GM18907 (cell line): ENCODE results near the gene ALPK3.

ENCODE experiments used
- ATAC-seq: cut with Tn5 transposase; IDR thresholded peaks from one replicate; pipeline ENCODE4 v1.9.1; 2021; ENCODE audit warnings: mild to moderate bottlenecking, moderate library complexity; ENCODE audit not compliant: unreplicated experiment

The ALPK3 gene, protein sequence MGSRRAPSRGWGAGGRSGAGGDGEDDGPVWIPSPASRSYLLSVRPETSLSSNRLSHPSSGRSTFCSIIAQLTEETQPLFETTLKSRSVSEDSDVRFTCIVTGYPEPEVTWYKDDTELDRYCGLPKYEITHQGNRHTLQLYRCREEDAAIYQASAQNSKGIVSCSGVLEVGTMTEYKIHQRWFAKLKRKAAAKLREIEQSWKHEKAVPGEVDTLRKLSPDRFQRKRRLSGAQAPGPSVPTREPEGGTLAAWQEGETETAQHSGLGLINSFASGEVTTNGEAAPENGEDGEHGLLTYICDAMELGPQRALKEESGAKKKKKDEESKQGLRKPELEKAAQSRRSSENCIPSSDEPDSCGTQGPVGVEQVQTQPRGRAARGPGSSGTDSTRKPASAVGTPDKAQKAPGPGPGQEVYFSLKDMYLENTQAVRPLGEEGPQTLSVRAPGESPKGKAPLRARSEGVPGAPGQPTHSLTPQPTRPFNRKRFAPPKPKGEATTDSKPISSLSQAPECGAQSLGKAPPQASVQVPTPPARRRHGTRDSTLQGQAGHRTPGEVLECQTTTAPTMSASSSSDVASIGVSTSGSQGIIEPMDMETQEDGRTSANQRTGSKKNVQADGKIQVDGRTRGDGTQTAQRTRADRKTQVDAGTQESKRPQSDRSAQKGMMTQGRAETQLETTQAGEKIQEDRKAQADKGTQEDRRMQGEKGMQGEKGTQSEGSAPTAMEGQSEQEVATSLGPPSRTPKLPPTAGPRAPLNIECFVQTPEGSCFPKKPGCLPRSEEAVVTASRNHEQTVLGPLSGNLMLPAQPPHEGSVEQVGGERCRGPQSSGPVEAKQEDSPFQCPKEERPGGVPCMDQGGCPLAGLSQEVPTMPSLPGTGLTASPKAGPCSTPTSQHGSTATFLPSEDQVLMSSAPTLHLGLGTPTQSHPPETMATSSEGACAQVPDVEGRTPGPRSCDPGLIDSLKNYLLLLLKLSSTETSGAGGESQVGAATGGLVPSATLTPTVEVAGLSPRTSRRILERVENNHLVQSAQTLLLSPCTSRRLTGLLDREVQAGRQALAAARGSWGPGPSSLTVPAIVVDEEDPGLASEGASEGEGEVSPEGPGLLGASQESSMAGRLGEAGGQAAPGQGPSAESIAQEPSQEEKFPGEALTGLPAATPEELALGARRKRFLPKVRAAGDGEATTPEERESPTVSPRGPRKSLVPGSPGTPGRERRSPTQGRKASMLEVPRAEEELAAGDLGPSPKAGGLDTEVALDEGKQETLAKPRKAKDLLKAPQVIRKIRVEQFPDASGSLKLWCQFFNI (N-terminal part only)

DNA sequence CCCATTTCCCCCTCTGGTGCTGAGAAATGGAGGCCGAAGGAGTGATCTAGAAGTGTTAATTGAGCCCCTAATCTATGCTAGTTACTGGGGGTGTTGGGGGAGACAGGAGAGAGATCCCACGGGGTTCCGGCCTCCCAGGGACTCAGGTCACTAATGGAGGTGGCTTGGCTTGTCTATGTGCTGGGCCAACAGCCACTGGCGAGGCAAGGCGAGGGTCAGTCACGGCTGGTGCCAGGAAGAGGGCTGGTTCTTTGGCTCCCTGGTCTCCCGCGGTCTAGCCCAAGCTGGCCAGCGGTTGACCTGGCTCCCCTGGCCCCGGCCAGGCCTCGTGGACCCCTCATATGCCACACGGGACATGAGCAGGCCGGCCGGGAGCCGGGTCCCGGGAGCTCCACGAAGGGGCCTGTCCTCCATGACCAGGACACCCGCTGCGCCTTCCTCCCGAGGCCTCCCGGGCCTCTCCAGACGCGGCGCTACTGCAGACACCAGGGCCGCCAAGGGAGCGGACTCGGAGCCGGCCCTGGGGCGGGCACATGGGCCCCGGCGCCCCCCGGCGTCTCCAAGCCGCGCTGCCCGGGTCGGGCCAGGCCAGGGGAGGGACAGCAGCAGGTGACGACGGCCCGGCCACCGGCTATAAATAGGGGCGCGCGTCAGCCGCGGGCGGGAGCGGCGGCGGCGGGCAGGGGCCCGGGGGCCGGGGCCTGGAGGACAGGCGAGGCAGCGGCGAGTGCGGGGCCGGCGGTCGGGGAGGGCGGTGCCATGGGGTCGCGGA lies at the start of gene ALPK3:
Gene ALPK3, plus strand, starts transcription at position 663 of the 772 bp plus-strand sequence. Its CDS starts 97 bp downstream, at position 760.
- ATAC-seq, result no peak

DNA sequence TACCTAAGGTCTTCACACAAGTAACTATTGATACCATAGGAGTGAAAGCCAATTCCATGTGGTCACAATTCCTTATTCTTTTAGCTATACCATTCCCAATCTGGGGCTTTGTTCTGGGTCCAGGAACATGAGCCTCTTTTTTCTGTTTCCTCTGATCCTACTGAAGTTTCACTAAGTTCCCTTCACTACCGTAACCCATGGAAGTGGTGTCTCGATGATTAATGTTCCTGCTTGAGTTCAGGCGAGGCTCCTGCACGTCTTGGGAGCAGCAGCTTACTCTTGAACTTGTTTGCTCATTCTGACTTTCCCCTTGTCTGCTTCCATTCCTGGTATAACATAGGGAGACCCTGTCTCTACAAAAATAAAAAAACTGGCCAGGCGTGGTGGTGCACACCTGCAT lies 45.1 kb upstream of the ALPK3 start:
- no peak for ATAC-seq

DNA sequence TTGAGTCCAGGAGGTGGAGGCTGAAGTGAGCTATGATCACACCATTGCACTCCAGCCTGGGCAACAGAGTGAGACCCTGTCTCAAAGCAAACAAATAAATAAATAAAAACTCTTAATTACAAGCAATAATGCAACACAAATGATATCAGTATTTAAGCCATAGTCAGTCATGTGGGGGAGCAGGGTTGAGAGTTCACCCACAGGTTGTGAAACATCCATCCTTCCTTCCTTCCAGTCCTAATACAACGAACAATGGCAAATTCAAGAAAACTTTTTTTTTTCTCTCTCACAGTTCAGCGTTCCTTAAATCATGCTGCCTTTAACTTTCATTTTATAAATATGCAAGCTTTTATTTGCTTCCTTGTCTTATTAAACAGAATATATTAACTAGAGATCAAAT lies 44.7 kb upstream of the ALPK3 start:
- no peak for ATAC-seq

- no peak for ATAC-seq
Observed at GRCh38 chr15:84773716-84774115, 43.4 kb upstream of the ALPK3 start.

DNA sequence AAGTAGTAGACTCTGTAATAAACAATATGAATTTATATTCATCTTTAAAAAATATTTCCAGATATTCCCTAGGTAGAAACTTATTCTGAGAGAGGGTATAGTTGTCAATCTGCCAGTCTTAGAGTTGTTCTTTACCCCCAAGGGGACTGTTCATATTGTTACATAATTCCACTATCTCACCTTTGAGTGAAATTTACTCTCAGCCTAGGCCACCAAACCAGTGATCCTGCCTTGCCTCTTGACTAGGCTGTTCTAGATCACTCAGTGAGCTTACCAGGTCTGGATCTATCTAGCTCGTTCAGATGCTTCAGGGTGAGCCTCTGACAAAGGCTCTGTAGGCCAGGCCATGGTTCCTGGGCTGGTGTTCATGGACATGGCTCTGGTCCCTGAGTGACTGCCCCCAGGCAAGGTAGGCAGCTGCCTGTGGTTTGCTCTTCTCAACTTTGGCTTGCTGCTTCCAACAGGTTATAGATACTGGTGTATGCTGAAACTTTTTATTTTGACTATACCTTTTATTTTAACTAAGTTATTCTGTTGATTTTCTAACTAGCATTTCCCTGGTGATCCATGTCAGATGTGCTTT lies 41.2 kb upstream of the ALPK3 start:
- ATAC-seq, result no peak

DNA sequence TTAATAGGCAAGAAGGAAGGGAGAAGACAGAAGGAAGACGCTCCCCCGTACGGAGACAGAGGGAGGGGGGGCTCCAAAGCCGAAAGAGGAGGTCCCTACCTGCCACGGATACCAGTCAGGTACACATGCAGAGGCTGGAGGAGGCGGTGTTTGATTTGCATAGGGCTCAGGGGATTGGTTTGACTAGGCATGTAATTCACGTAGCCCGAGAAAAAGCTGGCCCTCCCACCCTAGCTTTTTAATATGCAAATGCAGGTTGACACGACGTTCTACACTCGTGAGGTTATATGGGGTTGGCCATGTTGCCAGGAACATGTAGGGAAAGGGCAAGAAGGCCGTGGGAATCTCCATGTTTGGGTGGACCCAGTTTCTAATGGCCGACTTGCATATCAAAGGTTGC lies 39.0 kb upstream of the ALPK3 start:
- no peak for ATAC-seq

GRCh38 chr15:84780492-84780891 lies 36.7 kb upstream of the ALPK3 start:
- ATAC-seq, result no peak

- no peak for ATAC-seq
Observed at GRCh38 chr15:84781495-84781894, 35.7 kb upstream of the ALPK3 start.

DNA sequence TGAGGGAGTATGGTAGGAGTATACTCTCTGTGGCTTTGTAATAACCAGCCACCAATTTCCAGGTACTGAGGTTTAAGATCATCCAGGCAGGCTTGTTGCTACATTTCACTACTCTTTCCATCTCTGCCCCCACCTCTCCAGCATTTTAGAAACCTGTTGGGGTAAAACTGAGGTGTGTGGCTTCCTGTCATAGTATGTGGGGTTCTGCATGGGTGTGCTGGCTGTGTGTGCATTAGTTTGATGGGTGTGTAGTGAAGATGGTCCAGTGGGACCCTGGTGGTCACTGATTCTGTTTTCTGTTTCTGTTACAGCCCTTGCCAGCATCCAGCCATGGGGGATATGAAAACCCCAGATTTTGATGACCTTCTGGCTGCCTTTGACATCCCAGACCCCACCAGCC lies 34.8 kb upstream of the ALPK3 start:
- ATAC-seq, result no peak

DNA sequence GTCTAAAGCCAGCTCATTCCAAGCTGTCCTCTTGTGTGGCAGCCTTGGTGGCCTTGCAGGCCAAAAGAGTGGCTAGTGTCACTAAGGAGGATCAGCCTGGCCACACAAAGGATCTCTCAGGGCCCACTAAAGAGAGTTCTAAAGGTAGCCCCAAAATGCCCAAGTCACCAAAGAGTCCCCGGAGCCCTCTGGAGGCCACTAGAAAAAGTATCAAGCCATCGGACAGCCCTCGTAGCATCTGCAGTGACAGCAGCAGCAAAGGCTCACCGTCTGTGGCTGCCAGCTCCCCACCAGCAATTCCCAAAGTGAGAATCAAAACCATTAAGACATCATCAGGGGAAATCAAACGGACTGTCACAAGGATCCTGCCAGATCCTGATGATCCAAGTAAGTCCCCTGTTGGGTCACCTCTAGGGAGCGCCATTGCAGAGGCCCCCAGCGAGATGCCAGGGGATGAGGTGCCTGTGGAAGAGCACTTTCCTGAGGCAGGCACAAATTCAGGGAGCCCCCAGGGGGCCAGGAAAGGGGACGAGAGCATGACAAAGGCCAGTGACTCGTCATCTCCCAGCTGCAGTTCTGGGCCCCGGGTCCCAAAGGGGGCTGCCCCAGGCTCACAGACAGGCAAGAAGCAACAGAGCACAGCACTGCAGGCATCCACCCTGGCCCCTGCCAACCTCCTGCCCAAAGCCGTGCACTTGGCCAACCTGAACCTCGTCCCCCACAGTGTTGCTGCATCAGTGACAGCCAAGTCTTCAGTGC lies 33.5 kb upstream of the ALPK3 start:
- no peak for ATAC-seq

DNA sequence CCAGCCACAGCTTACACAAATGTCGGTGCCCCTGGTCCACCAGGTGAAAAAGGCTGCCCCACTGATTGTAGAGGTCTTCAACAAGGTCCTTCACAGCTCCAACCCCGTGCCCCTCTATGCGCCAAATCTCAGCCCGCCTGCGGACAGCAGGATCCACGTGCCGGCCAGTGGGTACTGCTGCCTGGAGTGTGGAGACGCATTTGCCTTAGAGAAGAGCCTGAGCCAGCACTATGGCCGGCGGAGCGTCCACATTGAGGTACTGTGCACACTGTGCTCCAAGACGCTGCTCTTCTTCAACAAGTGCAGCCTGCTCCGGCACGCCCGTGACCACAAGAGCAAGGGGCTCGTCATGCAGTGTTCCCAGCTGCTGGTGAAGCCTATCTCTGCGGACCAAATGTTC lies 32.9 kb upstream of the ALPK3 start:
- no peak for ATAC-seq

DNA sequence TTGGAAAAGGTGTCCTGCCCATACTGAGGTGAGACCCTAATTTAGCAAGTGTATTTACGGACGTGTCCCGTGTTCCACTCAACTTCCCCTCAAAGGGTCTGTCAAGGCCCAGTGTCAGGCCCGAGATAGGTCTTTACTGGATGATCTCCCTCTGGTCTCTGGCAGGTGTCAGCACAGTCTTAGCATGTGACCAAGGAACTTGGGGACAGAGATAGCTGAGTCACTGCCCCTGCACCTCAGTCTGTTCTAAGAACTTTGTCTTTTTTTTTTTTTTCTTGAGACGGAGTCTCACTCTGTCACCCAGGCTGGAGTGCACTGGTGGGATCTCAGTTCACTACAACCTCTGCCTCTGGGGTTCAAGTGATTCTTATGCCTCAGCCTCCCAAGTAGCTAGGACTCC lies 32.1 kb upstream of the ALPK3 start:
- ATAC-seq, result no peak

DNA sequence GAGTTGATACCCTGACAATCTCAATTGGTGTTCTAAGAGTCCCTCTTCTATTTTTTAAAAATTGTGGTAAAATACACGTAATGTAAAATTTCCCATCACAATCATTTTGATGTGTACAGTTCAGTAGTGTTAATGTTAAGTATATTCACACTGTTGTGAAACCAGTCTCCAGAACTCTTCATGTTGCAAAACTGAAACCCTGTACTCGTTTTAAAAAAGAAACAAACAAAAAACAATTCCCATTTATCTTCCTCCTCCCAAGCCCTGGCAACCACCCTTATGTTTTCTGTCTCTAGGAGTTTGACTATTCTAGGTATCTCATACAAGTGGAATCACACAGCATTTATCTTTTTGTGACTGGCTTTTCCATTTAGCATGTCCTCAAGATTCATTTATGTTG lies 28.7 kb upstream of the ALPK3 start:
- ATAC-seq, result no peak

DNA sequence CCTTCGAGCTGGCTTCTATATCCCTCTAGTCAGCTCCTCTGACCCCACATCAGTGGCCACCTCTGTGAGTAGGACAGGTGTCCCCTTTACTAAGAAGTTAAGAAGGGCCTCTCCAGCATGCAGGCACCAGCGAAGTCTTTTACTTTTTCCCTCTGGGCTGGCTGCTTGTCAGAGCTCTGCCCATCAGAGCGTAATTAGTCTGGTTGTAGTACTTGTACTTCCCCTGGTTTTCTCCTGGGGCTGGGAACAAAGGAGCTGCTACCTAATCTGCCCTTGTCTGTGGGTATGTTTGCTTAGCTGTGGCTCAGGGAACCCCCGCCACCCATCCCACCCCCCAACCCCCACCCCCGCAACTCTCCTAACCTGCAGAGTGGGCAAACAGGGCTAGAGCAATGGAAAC lies 27.4 kb upstream of the ALPK3 start:
- no peak for ATAC-seq

GRCh38 chr15:84790676-84791075 lies 26.5 kb upstream of the ALPK3 start:
- no peak for ATAC-seq

DNA sequence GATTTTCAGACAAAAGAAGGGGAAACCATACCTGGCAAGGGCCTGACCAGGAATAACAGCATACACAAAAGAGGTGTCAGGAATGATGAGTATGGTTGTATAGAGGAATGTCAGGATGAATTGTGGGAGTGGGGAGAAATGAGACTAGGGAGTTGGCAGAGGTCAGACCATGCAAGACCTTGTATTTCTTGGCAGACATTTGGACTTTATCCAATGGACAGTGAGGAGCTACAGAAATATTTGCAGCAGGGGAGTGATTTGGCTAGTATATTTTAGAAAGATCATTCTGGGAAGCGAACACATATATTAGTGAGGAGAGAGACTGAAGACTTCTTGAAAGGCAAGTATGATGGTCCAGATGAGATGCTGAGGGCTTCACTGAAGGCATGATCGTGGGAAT lies 25.4 kb upstream of the ALPK3 start:
- ATAC-seq, result no peak

- ATAC-seq, result no peak
Observed at GRCh38 chr15:84793431-84794161, 23.6 kb upstream of the ALPK3 start.

GRCh38 chr15:84794162-84794547 lies 23.0 kb upstream of the ALPK3 start:
- no peak for ATAC-seq

DNA sequence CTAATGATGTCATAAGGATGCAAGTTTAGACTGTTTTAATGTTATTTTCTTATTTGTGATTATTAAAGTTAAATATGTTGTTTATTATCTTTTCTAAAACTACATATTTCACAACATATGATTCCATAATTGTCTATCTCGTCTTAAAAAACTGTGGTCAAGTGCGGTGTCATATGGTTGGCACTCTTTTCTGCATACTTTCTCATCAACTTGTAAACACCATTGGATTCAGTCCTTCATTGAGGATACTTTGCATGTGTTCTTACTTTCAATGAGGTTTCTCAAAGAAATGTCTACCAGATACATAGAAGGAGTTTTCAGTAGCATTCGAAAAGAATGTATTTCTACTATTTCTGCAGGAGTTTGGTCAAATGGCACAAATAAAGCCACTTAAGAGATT lies 22.0 kb upstream of the ALPK3 start:
- no peak for ATAC-seq
